GM21423 (cell line): ENCODE data around the gene ARHGAP5.

ENCODE experiments used
- ATAC-seq: cut with Tn5 transposase; IDR thresholded peaks from one replicate; pipeline ENCODE4 v1.9.1; 2021; ENCODE audit warnings: mild to moderate bottlenecking, moderate library complexity; ENCODE audit not compliant: unreplicated experiment

The ARHGAP5 gene

DNA sequence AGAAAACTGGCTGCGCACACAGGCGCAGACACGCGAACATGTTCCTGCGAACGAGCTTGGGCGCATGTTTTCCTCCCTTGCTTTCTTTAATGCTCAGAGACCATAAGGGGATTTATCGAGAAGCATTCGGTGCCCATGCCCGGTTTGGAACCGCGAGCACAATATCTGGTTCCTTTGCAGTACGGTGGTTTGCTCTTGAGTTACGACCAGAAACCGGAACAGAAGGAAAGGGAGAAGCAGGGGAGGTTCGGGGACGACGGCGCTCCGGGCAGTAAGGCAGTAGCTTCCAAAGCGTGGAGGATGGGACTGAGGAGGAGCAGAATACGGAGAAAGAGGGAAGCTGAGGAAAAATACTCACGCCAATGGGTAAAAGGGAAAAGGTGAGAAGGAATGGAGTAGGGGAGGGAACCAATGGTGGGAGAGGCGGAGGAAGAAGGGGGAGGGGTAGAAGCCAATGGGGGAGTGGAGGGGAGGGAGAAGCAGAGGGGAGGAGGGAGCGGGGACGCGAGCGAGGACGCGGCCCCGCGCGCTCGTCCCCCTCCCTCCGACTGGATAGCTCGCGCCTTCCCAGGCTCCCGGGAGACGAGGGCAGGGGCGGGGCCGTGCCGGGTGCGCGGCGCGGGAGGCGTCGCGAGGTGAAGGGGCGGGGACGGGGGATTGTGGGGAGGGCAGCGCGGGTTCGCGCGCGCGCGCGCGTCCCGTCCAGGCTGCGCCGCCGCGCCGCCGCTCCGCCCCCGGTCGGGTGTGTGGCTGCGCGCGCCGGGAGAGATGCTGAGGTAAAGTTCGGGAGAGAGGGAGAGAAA lies 625 bp upstream of the ARHGAP5 start:
- peak; percentile 56 for ATAC-seq

DNA sequence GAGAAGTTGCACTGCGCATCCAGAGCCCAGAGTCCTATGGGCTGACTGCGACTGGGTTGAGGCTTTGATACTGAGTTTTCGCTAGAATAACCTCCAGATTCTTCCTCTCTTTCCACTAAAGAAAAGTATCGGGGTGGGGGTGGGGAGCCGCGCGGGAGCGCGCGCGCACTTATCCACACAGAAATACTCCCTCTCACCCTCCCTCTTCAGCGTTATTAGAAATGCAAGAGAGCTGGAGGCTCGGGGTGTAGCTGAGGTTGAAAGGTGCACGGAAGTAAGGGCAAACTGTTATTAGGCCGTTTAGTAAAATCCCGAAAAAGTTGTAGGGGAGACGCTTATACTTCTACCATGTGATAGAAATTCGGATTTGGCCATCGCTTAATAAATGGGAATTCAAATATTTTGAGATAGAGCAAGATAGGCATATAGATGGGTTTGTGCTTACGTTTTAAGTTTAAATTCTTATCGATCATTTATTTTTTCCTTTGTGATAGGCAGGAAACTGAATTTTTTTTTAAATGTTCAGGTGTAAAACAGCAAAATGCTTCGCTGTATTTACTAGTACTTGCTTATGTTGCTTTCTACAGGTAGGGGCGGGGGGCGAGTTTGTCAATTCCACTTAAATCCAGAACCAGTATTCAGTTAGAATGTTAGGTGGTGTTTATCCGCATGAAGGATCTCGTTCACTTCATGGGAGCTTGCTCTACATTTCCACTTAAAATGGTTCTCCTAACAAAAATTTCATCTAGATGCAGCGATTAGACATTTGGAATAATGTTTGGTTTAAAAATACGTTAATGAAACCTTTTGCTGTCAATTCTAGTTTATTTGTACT lies 1.1 kb downstream of the ARHGAP5 start:
- ATAC-seq, result no peak

- ATAC-seq, result no peak
These were observed 1.7 kb downstream of the ARHGAP5 start for GRCh38 chr14:32078858-32079216.

DNA sequence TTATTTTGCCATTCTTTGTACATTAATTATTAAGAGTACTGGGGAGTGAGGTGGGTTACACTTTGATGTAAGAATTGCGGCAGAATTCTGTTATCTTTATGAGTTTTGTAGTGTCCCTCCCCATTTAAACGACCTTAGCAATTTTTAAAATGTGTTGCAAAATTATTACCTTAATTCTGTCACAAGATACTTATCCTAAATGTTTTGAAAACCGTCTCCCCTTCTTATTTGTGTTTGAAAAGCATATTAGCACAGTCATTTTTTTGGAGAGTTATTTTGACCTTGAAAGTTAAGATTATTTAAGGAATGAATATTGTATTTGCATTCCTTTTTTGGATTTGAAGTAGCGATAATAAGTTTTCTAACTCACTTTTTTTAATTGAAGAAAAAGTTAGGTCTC lies 2.2 kb downstream of the ARHGAP5 start:
- ATAC-seq, result no peak

- ATAC-seq, result no peak
These were observed 3.0 kb downstream of the ARHGAP5 start for GRCh38 chr14:32080001-32080510.

DNA sequence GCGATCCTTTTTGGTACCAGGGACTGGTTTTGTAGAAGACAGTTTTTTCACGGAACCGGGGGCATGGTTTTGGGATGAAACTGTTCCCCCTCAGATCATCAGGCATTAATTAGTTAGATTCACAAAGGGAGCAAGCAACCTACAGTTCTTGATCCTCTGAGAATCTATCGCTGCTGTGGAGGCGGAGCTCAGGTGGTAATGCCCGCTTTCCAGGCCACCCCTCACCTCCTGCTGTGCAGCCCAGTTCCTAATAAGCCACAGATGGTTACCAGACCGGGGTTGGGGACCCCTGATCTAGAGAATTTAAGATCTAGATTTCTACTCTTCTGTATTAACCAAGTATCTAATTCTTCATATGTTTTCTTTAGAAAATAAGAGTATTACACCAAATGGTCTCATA lies 4.8 kb downstream of the ARHGAP5 start:
- no peak for ATAC-seq

DNA sequence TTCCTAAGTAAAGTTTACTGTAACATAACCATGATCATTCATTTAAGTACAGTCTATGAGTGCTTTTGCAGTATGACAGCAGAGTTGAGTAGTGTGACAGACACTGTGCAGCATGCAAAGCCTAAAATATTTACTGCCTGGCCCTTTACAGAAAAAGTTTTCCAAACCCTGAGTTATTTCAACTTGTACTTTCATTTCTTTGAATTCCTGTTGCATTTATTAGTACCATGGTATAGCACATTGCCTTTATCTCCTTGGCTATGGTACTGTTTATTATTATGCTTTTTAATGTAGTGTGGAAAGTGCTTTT lies 6.2 kb downstream of the ARHGAP5 start:
- no peak for ATAC-seq

GRCh38 chr14:32083789-32084188 lies 6.7 kb downstream of the ARHGAP5 start:
- ATAC-seq, result no peak

DNA sequence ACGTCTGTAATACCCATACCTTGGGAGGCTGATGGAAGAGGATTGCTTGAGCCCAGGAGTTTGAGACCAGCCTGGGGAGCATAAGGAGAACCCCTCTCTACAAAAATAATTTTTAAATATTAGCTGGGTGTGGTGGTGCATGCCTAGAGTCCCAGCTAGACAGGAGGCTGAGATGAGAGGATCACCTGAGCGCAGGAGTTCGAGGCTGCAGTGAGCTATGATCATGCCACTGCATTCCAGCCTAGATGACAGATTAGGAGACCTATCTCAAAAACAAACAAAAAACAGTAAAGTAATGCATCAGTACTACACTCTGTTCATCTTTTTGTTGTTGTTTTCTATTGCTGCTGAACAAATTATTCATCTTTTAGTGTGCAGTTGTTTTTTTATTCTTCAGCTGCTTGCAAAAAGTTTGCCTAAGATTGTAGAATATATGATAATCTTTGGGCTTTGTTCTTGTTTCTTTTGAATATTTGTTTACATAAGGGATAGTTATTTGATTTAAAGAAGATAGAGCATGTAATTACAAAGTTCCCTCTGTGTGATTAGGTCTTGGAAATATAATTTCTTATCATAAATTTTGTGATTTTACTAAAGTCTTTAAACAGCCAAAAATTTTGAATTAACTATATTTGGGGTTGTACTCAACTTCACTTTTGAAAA lies 8.2 kb downstream of the ARHGAP5 start:
- no peak for ATAC-seq

- no peak for ATAC-seq
These were observed 8.8 kb downstream of the ARHGAP5 start for GRCh38 chr14:32085845-32086383.

- no peak for ATAC-seq
These were observed 10.2 kb downstream of the ARHGAP5 start for GRCh38 chr14:32087173-32087861.

DNA sequence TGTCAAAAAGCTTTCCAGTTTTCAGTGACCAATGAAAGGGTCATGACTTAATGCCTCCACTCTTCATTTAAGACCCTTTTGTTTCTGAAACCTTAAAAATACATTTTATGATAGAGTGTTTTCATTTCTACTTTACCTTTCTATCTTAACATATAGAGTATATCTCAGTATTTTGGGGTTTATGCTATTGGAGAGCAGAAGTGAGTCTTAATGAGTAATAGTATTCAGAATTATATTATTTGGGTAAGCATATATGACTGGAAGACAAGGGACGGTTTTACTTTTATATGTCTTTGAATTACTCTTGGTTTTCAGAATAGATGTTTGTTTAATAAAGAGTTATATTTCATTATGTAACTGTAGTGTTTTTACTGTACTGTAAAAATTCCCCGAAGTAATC lies 10.8 kb downstream of the ARHGAP5 start:
- no peak for ATAC-seq

- ATAC-seq, result no peak
These were observed 13.6 kb downstream of the ARHGAP5 start for GRCh38 chr14:32090686-32091085.

- no peak for ATAC-seq
These were observed 22.4 kb downstream of the ARHGAP5 start for GRCh38 chr14:32099473-32099872.

- ATAC-seq, result no peak
These were observed 23.1 kb downstream of the ARHGAP5 start for GRCh38 chr14:32100175-32100574.

DNA sequence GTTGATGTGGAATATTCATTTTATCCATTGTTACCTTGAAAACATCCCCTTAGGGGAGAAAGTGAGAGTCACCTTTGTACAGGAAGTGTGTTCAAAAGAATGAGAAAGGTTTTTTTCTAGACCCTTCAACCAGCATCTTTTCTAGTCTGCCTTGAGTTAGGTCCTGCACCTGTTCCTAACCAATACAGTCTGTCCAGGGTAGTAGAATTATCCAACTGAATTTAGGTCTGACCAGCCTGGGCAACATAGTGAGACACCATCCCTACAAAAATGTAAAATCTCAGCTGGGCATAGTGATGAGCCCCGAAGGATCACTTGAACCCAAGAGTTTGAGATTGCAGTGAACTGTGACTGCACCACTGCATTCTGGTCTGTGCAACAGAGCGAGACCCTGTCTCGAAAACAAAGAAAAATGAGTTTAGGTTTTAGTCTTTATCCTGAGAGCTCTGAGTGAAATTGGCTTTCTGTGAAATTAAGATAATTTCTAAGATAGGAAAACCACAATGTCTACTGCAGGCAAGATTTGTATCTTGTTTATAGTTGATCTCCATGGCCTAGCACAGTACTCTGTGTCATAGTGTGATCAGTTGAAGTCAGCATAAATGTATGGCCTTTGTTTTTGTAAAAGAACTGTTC lies 25.2 kb downstream of the ARHGAP5 start:
- ATAC-seq, result peak; percentile 78

DNA sequence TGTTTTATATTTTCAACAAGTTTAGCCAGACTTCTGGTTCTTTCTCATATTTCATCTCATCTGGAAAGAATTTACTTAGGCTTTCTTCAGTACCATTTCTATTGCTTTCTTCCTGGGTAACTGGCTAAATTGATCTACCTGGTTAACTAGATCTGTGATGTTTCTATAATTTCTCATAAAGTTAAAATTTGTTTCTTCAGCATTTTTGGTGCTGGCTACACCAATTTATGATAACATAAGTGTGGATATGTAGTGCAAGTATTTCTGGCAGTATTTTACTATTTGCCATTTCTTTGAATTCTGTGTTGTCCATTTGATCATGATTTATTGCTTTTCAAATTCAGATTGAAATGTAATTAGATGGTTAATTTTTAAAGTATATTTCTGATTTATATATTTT lies 25.9 kb downstream of the ARHGAP5 start:
- ATAC-seq, result no peak

GRCh38 chr14:32104308-32104707 lies 27.2 kb downstream of the ARHGAP5 start:
- ATAC-seq, result no peak

GRCh38 chr14:32104803-32105202 lies 27.7 kb downstream of the ARHGAP5 start:
- ATAC-seq, result no peak
